GM18519 (cell line): ENCODE measurements around the gene MYL7.

Experiments
- ATAC-seq: cut with Tn5 transposase; IDR thresholded peaks from one replicate; pipeline ENCODE4 v1.9.1; 2021; ENCODE audit warnings: mild to moderate bottlenecking, moderate library complexity; ENCODE audit not compliant: unreplicated experiment, low FRiP score

The MYL7 gene

GRCh38 chr7:44103566-44103922 is 37.6 kb downstream of the MYL7 start:
- no peak for ATAC-seq

GRCh38 chr7:44102846-44103565 is 38.1 kb downstream of the MYL7 start:
- no peak for ATAC-seq

- no peak for ATAC-seq
These were observed 38.9 kb downstream of the MYL7 start for GRCh38 chr7:44101966-44102845.

- no peak for ATAC-seq
These were observed 39.7 kb downstream of the MYL7 start for GRCh38 chr7:44101303-44101965.

GRCh38 chr7:44100458-44101302 is 40.5 kb downstream of the MYL7 start:
- no peak for ATAC-seq

- no peak for ATAC-seq
These were observed 41.5 kb downstream of the MYL7 start for GRCh38 chr7:44099669-44100068.

- no peak for ATAC-seq
These were observed 42.8 kb downstream of the MYL7 start for GRCh38 chr7:44098092-44099068.

GRCh38 chr7:44097064-44097932 is 43.8 kb downstream of the MYL7 start:
- no peak for ATAC-seq

GRCh38 chr7:44096326-44096881 is 44.7 kb downstream of the MYL7 start:
- ATAC-seq, result no peak

GRCh38 chr7:44095781-44096180 is 45.4 kb downstream of the MYL7 start:
- ATAC-seq, result no peak

GRCh38 chr7:44094883-44095592 is 46.1 kb downstream of the MYL7 start:
- no peak for ATAC-seq

GRCh38 chr7:44094365-44094764 is 46.8 kb downstream of the MYL7 start:
- ATAC-seq, result no peak

GRCh38 chr7:44093102-44093641 is 48.0 kb downstream of the MYL7 start:
- ATAC-seq, result no peak
